ENCODE measurements around the gene NUAK2.

DNA sequence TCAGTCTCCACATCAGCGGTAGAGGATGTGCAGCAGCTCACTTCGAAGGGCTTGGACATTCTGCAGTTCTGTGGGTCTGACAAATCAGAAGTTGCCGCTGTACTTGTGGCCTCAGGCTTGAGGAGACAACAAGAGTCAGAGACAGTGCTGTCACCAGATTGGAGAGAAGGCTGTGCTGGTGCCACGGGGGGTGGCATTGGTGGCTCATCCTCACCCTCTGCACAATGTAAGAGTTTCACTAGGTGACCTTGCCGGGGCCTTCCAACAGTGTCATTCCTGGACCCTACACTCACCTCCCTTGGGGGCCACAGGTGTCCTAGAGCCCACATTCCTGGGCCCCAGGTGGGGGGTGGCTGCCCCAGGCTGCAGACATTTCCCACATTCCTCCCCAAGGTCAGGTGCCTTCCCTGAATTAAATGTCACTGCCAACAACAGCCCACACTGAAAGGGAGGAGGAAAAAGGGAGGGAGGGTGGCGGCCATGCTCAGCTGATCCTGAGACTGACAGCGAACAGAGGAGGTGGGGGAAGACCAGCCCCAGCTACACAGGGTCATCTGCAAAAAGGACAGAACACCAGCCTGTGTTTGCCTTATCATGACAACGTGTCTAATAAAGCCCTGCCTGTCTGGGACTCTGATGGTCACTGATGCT is 47.4 kb downstream of the NUAK2 start:
- no peak for TF ChIP-seq FOSL1 (IDR thresholded peaks at IDR 0.05; ENCODE audit: insufficient read depth, low read depth, low read length)
- TF ChIP-seq EZH2 (IDR thresholded peaks at IDR 0.05; ENCODE audit: low read depth, low read length, severe bottlenecking) = no peak
- TF ChIP-seq SP4 (IDR thresholded peaks at IDR 0.05; ENCODE audit: low read length) = no peak
- TF ChIP-seq, protein P1, sequence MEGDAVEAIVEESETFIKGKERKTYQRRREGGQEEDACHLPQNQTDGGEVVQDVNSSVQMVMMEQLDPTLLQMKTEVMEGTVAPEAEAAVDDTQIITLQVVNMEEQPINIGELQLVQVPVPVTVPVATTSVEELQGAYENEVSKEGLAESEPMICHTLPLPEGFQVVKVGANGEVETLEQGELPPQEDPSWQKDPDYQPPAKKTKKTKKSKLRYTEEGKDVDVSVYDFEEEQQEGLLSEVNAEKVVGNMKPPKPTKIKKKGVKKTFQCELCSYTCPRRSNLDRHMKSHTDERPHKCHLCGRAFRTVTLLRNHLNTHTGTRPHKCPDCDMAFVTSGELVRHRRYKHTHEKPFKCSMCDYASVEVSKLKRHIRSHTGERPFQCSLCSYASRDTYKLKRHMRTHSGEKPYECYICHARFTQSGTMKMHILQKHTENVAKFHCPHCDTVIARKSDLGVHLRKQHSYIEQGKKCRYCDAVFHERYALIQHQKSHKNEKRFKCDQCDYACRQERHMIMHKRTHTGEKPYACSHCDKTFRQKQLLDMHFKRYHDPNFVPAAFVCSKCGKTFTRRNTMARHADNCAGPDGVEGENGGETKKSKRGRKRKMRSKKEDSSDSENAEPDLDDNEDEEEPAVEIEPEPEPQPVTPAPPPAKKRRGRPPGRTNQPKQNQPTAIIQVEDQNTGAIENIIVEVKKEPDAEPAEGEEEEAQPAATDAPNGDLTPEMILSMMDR (IDR thresholded peaks at IDR 0.05; ENCODE audit: control extremely low read depth in 1 of 3, insufficient read depth in 1 of 3, low read depth in 1 of 3, low read length in 3 of 3) = no peak
- TF ChIP-seq POLR2AphosphoS5 (IDR thresholded peaks at IDR 0.05; ENCODE audit: low read depth, low read length) = no peak
- TF ChIP-seq, protein P2, sequence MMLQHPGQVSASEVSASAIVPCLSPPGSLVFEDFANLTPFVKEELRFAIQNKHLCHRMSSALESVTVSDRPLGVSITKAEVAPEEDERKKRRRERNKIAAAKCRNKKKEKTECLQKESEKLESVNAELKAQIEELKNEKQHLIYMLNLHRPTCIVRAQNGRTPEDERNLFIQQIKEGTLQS (IDR thresholded peaks at IDR 0.05; ENCODE audit: insufficient read depth, low read depth, low read length) = no peak
- no peak for TF ChIP-seq JUN (IDR thresholded peaks at IDR 0.05; ENCODE audit: low read depth, low read length)
- no peak for TF ChIP-seq CREB1 (IDR thresholded peaks at IDR 0.05)
- TF ChIP-seq, protein P3, sequence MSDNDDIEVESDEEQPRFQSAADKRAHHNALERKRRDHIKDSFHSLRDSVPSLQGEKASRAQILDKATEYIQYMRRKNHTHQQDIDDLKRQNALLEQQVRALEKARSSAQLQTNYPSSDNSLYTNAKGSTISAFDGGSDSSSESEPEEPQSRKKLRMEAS (IDR thresholded peaks at IDR 0.05) = no peak
- peak; percentile 56 for TF ChIP-seq YY1 (IDR thresholded peaks at IDR 0.05; ENCODE audit: low read depth, low read length)
- TF ChIP-seq NANOG (IDR thresholded peaks at IDR 0.05; ENCODE audit: insufficient read depth, low read depth, low read length, poor library complexity, severe bottlenecking) = no peak
- TF ChIP-seq TAF7 (optimal IDR thresholded peaks at IDR 0.05; ENCODE audit: borderline replicate concordance, low read depth, low read length) = no peak
